MCF 10A (cell line): ENCODE results near the gene KRTAP21-3. TPM values are rescaled to one million over a fixed set of nuclear protein-coding genes. Genes with fewer than 3 reads are reported as not detected.
"Not testable (repeated sequence)": the region's sequence is repeated elsewhere in the genome, so short reads cannot be mapped to it uniquely, and the experiment has no call there.

ENCODE experiments used
- Bru-seq: library from RNA; stranded (reverse); fragments of 400-500 nt; gene quantifications from one replicate; lab custom pipeline; 2021; lab: Mats Ljungman, UMichigan
- BruChase-seq, 2 experiments: library from RNA; stranded (reverse); fragments of 400-500 nt; gene quantifications; one replicate each; lab custom pipeline; 2021; lab: Mats Ljungman, UMichigan
- BruUV-seq: library from RNA; stranded (reverse); fragments of 400-500 nt; replicated peaks from 2 replicates; lab custom pipeline; 2021; lab: Mats Ljungman, UMichigan
- CTCF ChIA-PET: fragments of 300-600 bp; sonication (Branson Sonifier 250); formaldehyde crosslinking; extraction: SDS; loops from one replicate; lab custom pipeline; 2021; ENCODE audit warnings: antibody characterized with exemption, inconsistent platforms; lab: Yijun Ruan, JAX
- POLR2A ChIA-PET: fragments of 300-600, 350-650 bp; sonication (Branson Sonifier 250); formaldehyde crosslinking; extraction: SDS; loops from one replicate; lab custom pipeline; 2020; ENCODE audit warnings: antibody characterized with exemption, inconsistent platforms; lab: Yijun Ruan, JAX
- DNase-seq: peaks from one replicate; pipeline ENCODE4 v3.0.0-alpha.2; 2018; ENCODE audit not compliant: unreplicated experiment
- H3K27ac Mint-ChIP-seq: one replicate; pipeline ENCODE4 v1.8.0; 2022; ENCODE audit warnings: mild to moderate bottlenecking, low read depth, mixed read lengths; ENCODE audit not compliant: unreplicated experiment
- H3K27me3 Mint-ChIP-seq: one replicate; pipeline ENCODE4 v1.8.0; 2022; ENCODE audit warnings: mixed read lengths; ENCODE audit not compliant: insufficient read depth, unreplicated experiment
- H3K36me3 Mint-ChIP-seq: one replicate; pipeline ENCODE4 v1.8.0; 2022; ENCODE audit warnings: mild to moderate bottlenecking, moderate library complexity, mixed read lengths; ENCODE audit not compliant: insufficient read depth, unreplicated experiment
- H3K4me1 Mint-ChIP-seq: one replicate; pipeline ENCODE4 v1.8.0; 2022; ENCODE audit warnings: mixed read lengths; ENCODE audit not compliant: insufficient read depth, unreplicated experiment
- H3K4me3 Mint-ChIP-seq: one replicate; pipeline ENCODE4 v1.8.0; 2022; ENCODE audit warnings: mild to moderate bottlenecking, moderate library complexity, mixed read lengths; ENCODE audit not compliant: unreplicated experiment
- H3K9me3 Mint-ChIP-seq: one replicate; pipeline ENCODE4 v1.8.0; 2022; ENCODE audit warnings: mixed read lengths; ENCODE audit not compliant: unreplicated experiment
- intact Hi-C: fragments of 100-400 bp; cut with micrococcal nuclease; formaldehyde crosslinking; loops from 2 replicates; pipeline ENCODE4 v1.14.1; 2022
- long read RNA-seq: library from polyadenylated mRNA; stranded (forward); transcript quantifications from one replicate; pipeline ENCODE4 v2.0.0, GENCODE V29; 2022
- total RNA-seq: library from RNA; stranded (reverse); gene quantifications from 2 replicates; pipeline ENCODE4 v1.2.3, GENCODE V29; 2022
- TF ChIP-seq, protein P1 (sequence below): fragments of 200-600 bp; IDR thresholded peaks from one replicate; pipeline ENCODE4 v1.8.0; 2022; ENCODE audit warnings: antibody characterized with exemption, mild to moderate bottlenecking; ENCODE audit not compliant: unreplicated experiment

The KRTAP21-3 gene
- not detected in 2 replicates for total RNA-seq
- Bru-seq, nascent RNA, result not detected
- not detected for BruChase-seq, experiment 1, labeled RNA remaining after a 6-hour chase
- not detected for BruChase-seq, experiment 2, labeled RNA remaining after a 2-hour chase
- long read RNA-seq, result 0 reads

GRCh38 chr21:30718239-30718909 lies at the start of gene KRTAP21-3:
TSS of gene KRTAP21-3 (minus strand) at chr21:30718777. CDS start at chr21:30718759, 18 bp downstream.
- no TSS peak for BruUV-seq
- H3K4me1 Mint-ChIP-seq, result peaks cover 16% of the 10 kb centered on the region
- H3K9me3 Mint-ChIP-seq, result no peaks in the 10 kb centered on the region
- ChIA-PET POLR2A (no interaction called here), CTCF (interaction anchor here (0.7 to 0.9 kb wide), 2 partner anchors 42 to 217 kb away, joined by 3 read pairs; no protein-coding TSS in a partner anchor)
- H3K36me3 Mint-ChIP-seq, result no peaks in the 10 kb centered on the region
- DNase-seq, result peak; percentile 47
- intact Hi-C loops, result no loop called here
- H3K27me3 Mint-ChIP-seq, result peaks cover 13% of the 10 kb centered on the region
- H3K27ac Mint-ChIP-seq, result no peak within 1 kb of the TSS
- no peak within 1 kb of the TSS for H3K4me3 Mint-ChIP-seq
- TF ChIP-seq, protein P1, sequence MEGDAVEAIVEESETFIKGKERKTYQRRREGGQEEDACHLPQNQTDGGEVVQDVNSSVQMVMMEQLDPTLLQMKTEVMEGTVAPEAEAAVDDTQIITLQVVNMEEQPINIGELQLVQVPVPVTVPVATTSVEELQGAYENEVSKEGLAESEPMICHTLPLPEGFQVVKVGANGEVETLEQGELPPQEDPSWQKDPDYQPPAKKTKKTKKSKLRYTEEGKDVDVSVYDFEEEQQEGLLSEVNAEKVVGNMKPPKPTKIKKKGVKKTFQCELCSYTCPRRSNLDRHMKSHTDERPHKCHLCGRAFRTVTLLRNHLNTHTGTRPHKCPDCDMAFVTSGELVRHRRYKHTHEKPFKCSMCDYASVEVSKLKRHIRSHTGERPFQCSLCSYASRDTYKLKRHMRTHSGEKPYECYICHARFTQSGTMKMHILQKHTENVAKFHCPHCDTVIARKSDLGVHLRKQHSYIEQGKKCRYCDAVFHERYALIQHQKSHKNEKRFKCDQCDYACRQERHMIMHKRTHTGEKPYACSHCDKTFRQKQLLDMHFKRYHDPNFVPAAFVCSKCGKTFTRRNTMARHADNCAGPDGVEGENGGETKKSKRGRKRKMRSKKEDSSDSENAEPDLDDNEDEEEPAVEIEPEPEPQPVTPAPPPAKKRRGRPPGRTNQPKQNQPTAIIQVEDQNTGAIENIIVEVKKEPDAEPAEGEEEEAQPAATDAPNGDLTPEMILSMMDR, result no peak

DNA sequence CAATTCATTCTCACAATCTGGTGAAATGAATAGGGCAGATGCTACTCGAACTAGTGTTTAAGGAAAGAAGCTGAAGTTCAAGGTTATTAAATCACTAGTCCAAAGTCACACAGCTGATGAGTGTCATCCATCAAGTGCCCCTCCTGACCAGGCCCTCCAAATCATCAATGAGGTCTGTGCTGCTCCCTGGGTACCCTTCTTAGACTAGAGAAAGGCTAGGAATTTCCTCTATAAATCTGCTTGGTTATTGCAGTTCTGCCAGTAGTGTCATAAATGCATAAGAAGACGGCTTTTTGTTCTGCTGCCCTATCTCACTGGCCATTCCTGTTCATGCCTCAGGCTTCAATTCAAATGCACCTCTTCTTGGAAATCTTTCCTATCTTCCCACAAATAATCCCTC lies 42.2 kb upstream of the KRTAP21-3 start:
- ChIA-PET CTCF (no interaction called here), POLR2A (no interaction called here)
- no TSS peak for BruUV-seq
- Mint-ChIP-seq H3K36me3 (no peaks in the 10 kb centered on the region), H3K4me3 (no peak overlapping the region), H3K4me1 (no peaks in the 10 kb centered on the region), H3K27ac (no peak overlapping the region), H3K9me3 (no peaks in the 10 kb centered on the region), H3K27me3 (peaks cover 48% of the 10 kb centered on the region)
- no peak for DNase-seq
- TF ChIP-seq, protein P1, result no peak
- intact Hi-C loops, result no loop called here

GRCh38 chr21:30758306-30758705 lies 39.7 kb upstream of the KRTAP21-3 start:
- no TSS peak for BruUV-seq
- CTCF ChIA-PET, result interaction anchor here (1.2 kb wide), 1 partner anchor 23 kb away, joined by 3 read pairs; no protein-coding TSS in a partner anchor
- intact Hi-C loops, result no loop called here
- no peaks in the 10 kb centered on the region for H3K9me3 Mint-ChIP-seq
- TF ChIP-seq, protein P1, result no peak
- no peak overlapping the region for H3K27ac Mint-ChIP-seq
- no peak overlapping the region for H3K4me3 Mint-ChIP-seq
- POLR2A ChIA-PET, result no interaction called here
- DNase-seq, result no peak
- H3K27me3 Mint-ChIP-seq, result peaks cover 55% of the 10 kb centered on the region
- no peaks in the 10 kb centered on the region for H3K4me1 Mint-ChIP-seq
- H3K36me3 Mint-ChIP-seq, result no peaks in the 10 kb centered on the region

DNA sequence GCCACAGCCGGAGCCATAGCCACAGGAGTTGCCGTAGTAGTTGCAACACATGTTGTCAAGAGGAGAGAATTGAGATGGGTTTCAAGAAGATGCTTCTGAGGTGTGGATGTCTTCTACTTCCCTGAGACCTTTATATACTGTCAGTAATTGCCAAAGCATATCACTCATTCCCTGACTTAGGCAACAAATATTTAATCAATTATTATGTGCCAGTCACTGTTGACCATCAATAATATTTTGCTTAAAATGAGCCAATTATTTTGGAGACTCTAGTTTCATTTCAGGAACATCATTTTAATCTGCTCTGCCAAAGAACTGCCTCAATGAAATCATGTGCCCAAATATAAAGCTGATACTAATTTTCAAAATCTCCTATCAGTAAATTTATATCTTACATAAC lies 36.8 kb upstream of the KRTAP21-3 start, which contains the start of gene KRTAP21-1:
Gene KRTAP21-1, minus strand, starts transcription at position 101 of the 400 bp plus-strand sequence. Its CDS starts 50 bp downstream, at position 51.
- H3K4me3 Mint-ChIP-seq, intact Hi-C loops, POLR2A ChIA-PET, H3K9me3 Mint-ChIP-seq, CTCF ChIA-PET, BruUV-seq, H3K4me1 Mint-ChIP-seq, DNase-seq, H3K36me3 Mint-ChIP-seq, H3K27ac Mint-ChIP-seq: not testable (repeated sequence)
- peaks cover 70% of the 10 kb centered on the region for H3K27me3 Mint-ChIP-seq
